Stimulated activated CD4-positive, alpha-beta T cell treated with anti-CD3 and anti-CD28 coated beads, Interleukin-12 subunit alpha, Interleukin-12 subunit beta, amount 100 ng/mL, for 4 hours (primary cell): ENCODE data around the gene METRN.

Source experiments
- DNase-seq: peaks from one replicate; pipeline ENCODE4 v3.0.0-alpha.2; 2020

Gene METRN

GRCh38 chr16:693364-693763 is 21.6 kb upstream of the METRN start:
- no peak for DNase-seq

- no peak for DNase-seq
Observed at GRCh38 chr16:693766-694165, 21.2 kb upstream of the METRN start.

- DNase-seq = no peak
Observed at GRCh38 chr16:694187-694862, 20.6 kb upstream of the METRN start.

- no peak for DNase-seq
Observed at GRCh38 chr16:694863-695354, 20.0 kb upstream of the METRN start.

GRCh38 chr16:695355-696089 is 19.4 kb upstream of the METRN start:
- DNase-seq = peak; percentile 66

- DNase-seq = no peak
Observed at GRCh38 chr16:698911-699671, 15.8 kb upstream of the METRN start.

- DNase-seq = peak; percentile 53
Observed at GRCh38 chr16:700684-701584, 14.0 kb upstream of the METRN start.

GRCh38 chr16:702341-702740 is 12.6 kb upstream of the METRN start:
- DNase-seq = no peak

GRCh38 chr16:703406-703805 is 11.5 kb upstream of the METRN start:
- no peak for DNase-seq

- no peak for DNase-seq
Observed at GRCh38 chr16:704047-704446, 10.9 kb upstream of the METRN start.

GRCh38 chr16:704552-705380 is 10.2 kb upstream of the METRN start:
- no peak for DNase-seq

- no peak for DNase-seq
Observed at GRCh38 chr16:705431-706188, 9.3 kb upstream of the METRN start, which contains the start of gene FBXL16. FBXL16 (minus strand) TSS chr16:705801; CDS start chr16:697405, 8,396 bp downstream.

GRCh38 chr16:706189-707061 is 8.5 kb upstream of the METRN start:
- DNase-seq = no peak

GRCh38 chr16:707062-707538 is 7.8 kb upstream of the METRN start:
- DNase-seq = no peak

- no peak for DNase-seq
Observed at GRCh38 chr16:708019-708418, 6.9 kb upstream of the METRN start.

- DNase-seq = no peak
Observed at GRCh38 chr16:708959-709358, 6.0 kb upstream of the METRN start.

- no peak for DNase-seq
Observed at GRCh38 chr16:709566-710499, 5.1 kb upstream of the METRN start.

GRCh38 chr16:710500-711075 is 4.3 kb upstream of the METRN start:
- no peak for DNase-seq
